GM12892 (cell line): ENCODE measurements around the gene ADGRA3.

Experiments used
- POLR2A ChIP-seq: IDR thresholded peaks from 2 replicates; pipeline ENCODE4 v1.6.1; 2011; ENCODE audit warnings: low read depth, low read length, control low read depth
- POLR2AphosphoS5 ChIP-seq: IDR thresholded peaks from 2 replicates; pipeline ENCODE4 v1.6.1; 2011; ENCODE audit warnings: low read depth, low read length, control low read depth

GRCh38 chr4:22504922-22505321 lies 10.9 kb downstream of the ADGRA3 start:
- TF ChIP-seq POLR2A (no peak), POLR2AphosphoS5 (no peak)
